ENCODE results near the gene LCE7A.

DNA sequence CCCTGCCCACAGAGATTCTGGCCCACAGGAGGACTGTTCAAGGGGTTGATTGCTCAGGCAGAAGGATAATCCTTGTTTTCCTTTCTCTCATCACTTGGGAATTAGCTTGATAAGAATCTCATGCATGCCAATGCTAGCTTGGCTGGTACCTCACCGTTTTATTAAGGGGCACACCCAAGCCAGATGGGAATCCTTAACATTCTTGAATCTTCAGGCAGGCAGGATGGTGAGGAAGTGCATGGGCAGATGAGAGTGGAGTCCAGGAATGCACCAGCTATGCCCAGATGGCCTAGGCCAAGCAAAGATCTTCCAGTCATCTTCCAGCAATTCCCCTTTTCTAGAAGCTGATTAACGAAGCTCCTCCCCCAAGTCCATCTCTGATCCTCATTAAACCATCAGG is 4.1 kb upstream of the LCE7A start:
- TF ChIP-seq, protein P1, sequence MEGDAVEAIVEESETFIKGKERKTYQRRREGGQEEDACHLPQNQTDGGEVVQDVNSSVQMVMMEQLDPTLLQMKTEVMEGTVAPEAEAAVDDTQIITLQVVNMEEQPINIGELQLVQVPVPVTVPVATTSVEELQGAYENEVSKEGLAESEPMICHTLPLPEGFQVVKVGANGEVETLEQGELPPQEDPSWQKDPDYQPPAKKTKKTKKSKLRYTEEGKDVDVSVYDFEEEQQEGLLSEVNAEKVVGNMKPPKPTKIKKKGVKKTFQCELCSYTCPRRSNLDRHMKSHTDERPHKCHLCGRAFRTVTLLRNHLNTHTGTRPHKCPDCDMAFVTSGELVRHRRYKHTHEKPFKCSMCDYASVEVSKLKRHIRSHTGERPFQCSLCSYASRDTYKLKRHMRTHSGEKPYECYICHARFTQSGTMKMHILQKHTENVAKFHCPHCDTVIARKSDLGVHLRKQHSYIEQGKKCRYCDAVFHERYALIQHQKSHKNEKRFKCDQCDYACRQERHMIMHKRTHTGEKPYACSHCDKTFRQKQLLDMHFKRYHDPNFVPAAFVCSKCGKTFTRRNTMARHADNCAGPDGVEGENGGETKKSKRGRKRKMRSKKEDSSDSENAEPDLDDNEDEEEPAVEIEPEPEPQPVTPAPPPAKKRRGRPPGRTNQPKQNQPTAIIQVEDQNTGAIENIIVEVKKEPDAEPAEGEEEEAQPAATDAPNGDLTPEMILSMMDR (IDR thresholded peaks at IDR 0.05; ENCODE audit: insufficient read depth, low read depth, low read length), result no peak
- TF ChIP-seq EZH2 (IDR thresholded peaks at IDR 0.05; ENCODE audit: insufficient read depth, low read length), result no peak
